OCI-LY7 (cell line): Measurements from ENCODE around the gene NLRP9. TPM values are rescaled to one million over a fixed set of nuclear protein-coding genes. Genes with fewer than 3 reads are reported as not detected.

ENCODE experiments used
- Bru-seq: library from RNA; stranded (reverse); fragments of 400-500 nt; gene quantifications from one replicate; lab custom pipeline; 2021; lab: Mats Ljungman, UMichigan
- BruChase-seq, 2 experiments: library from RNA; stranded (reverse); fragments of 400-500 nt; gene quantifications; one replicate each; lab custom pipeline; 2021; lab: Mats Ljungman, UMichigan
- BruUV-seq: library from RNA; stranded (reverse); fragments of 400-500 nt; replicated peaks from 2 replicates; lab custom pipeline; 2021; lab: Mats Ljungman, UMichigan
- CTCF ChIA-PET: fragments of 300-600 bp; sonication (Branson Sonifier 250); formaldehyde crosslinking; loops from one replicate; lab custom pipeline; 2022; ENCODE audit warnings: antibody characterized with exemption; ENCODE audit not compliant: unreplicated experiment; lab: Charles Lee
- POLR2A ChIA-PET: fragments of 300-600 bp; sonication (Branson Sonifier 250); formaldehyde crosslinking; loops from one replicate; lab custom pipeline; 2022; ENCODE audit warnings: antibody characterized with exemption; lab: Charles Lee
- DNase-seq: peaks from one replicate; pipeline ENCODE4 v3.0.0-alpha.2; 2015; ENCODE audit warnings: low spot score
- H2AFZ ChIP-seq: fragments of 200-600 bp; sonication (generic), shearing (Covaris generic); 2 replicates; pipeline ENCODE4 v1.6.1; 2014; ENCODE audit warnings: mild to moderate bottlenecking, antibody characterized with exemption, low read length, moderate library complexity
- H3K27ac ChIP-seq: fragments of 200-600 bp; sonication (generic); 2 replicates; pipeline ENCODE4 v1.5.1; 2014; ENCODE audit warnings: mixed run types, low read depth, mild to moderate bottlenecking, moderate library complexity, low read length, inconsistent platforms; ENCODE audit not compliant: poor library complexity, severe bottlenecking
- H3K36me3 ChIP-seq: fragments of 200-600 bp; sonication (generic); 2 replicates; pipeline ENCODE4 v1.6.1; 2014; ENCODE audit warnings: mild to moderate bottlenecking, antibody characterized with exemption, low read length, moderate library complexity, mixed read lengths; ENCODE audit not compliant: insufficient read depth
- H3K4me1 ChIP-seq: fragments of 200-600 bp; sonication (generic); 2 replicates; pipeline ENCODE4 v1.5.1; 2014; ENCODE audit warnings: mild to moderate bottlenecking, low read length; ENCODE audit not compliant: insufficient read depth, poor library complexity, severe bottlenecking
- H3K4me2 ChIP-seq: fragments of 200-600 bp; sonication (generic); 2 replicates; pipeline ENCODE4 v1.6.1; 2014; ENCODE audit warnings: mild to moderate bottlenecking, low read length
- H3K4me3 ChIP-seq: fragments of 200-600 bp; sonication (generic); 2 replicates; pipeline ENCODE4 v1.5.1; 2014; ENCODE audit warnings: mild to moderate bottlenecking, low read depth, low read length; ENCODE audit not compliant: poor library complexity, severe bottlenecking
- H3K79me2 ChIP-seq: fragments of 200-600 bp; sonication (generic); 2 replicates; pipeline ENCODE4 v1.6.1; 2016; ENCODE audit warnings: low read depth, mild to moderate bottlenecking, low read length, moderate library complexity, mixed read lengths; ENCODE audit not compliant: insufficient read depth
- H3K9me2 ChIP-seq: fragments of 200-600 bp; sonication (generic); 2 replicates; pipeline ENCODE4 v1.6.1; 2016; ENCODE audit warnings: mild to moderate bottlenecking, low read length, mixed read lengths; ENCODE audit not compliant: insufficient read depth
- H3K9me3 ChIP-seq: fragments of 200-600 bp; sonication (generic); 2 replicates; pipeline ENCODE4 v1.6.1; 2014; ENCODE audit warnings: mild to moderate bottlenecking, mixed run types, low read length, mixed read lengths
- H4K20me1 ChIP-seq: fragments of 200-600 bp; sonication (generic); 2 replicates; pipeline ENCODE4 v1.6.1; 2014; ENCODE audit warnings: mild to moderate bottlenecking, antibody characterized with exemption, low read length, moderate library complexity, mixed read lengths; ENCODE audit not compliant: insufficient read depth
- CTCF ChIP-seq: fragments of 200-600 bp; sonication (generic); conservative IDR thresholded peaks from 2 replicates; pipeline ENCODE4 v1.5.1; 2014; ENCODE audit warnings: mild to moderate bottlenecking, antibody characterized with exemption, low read length, moderate library complexity, mixed read lengths
- EZH2phosphoT487 ChIP-seq: fragments of 200-600 bp; sonication (generic); IDR thresholded peaks from 2 replicates; pipeline ENCODE4 v1.6.1; 2018; ENCODE audit warnings: low read depth, borderline replicate concordance, mild to moderate bottlenecking, mixed run types, antibody characterized with exemption, low read length, moderate library complexity, mixed read lengths
- intact Hi-C: fragments of 100-400 bp; cut with micrococcal nuclease; formaldehyde crosslinking; loops from one replicate; pipeline ENCODE4 v1.10.0; 2022; ENCODE audit not compliant: unreplicated experiment
- long read RNA-seq: library from polyadenylated mRNA; stranded (forward); transcript quantifications from one replicate; pipeline ENCODE4 v2.0.0, GENCODE V29; 2022
- total RNA-seq, 2 experiments: library from RNA; depleted of rRNA in 1 of 2; stranded (reverse); fragments of >200 nt in 1 of 2; shearing (Covaris generic) in 1 of 2; gene quantifications; 2 replicates each; pipeline ENCODE4 v1.2.3, GENCODE V29; 2014 to 2022

NLRP9 gene
- 0.21 TPM in 1 of 2 replicates, not detected in the other for total RNA-seq (2014; rRNA removed; shearing (Covaris generic))
- total RNA-seq (2022), result 0.17 TPM in 1 of 2 replicates, not detected in the other
- Bru-seq, nascent RNA, result percentile 13 among the genes with signal in this experiment
- percentile 15 among the genes with signal in this experiment for BruChase-seq, experiment 1, labeled RNA remaining after a 6-hour chase
- percentile 15 among the genes with signal in this experiment for BruChase-seq, experiment 2, labeled RNA remaining after a 2-hour chase
- long read RNA-seq, result 0 reads

DNA sequence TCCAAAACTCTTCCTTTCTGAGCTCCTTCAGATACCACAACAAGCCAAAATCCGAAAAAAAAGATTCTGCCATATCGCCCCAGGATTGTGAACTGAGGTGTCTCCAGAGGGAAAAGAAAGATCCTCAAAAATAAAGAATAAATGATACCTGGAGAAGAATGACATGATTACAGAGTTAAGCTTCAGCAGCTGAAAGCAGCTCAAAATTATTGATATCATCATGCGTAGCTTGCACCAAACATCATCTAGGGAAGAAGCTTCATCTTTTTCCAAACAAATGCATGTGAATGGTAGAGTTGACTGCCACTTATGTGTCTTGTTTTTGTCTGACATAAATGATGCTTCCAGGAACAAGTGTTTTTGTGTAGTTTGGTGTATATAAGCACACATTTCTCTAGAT is at the start of gene NLRP9:
NLRP9 (minus strand) TSS at position 101 of the 400 bp plus-strand sequence; CDS start at position 73, 28 bp downstream.
- H3K9me3 ChIP-seq, result no peaks in the 10 kb centered on the region
- TF ChIP-seq EZH2phosphoT487, result no peak
- TF ChIP-seq CTCF, result no peak
- CTCF ChIA-PET, result no interaction called here

DNA sequence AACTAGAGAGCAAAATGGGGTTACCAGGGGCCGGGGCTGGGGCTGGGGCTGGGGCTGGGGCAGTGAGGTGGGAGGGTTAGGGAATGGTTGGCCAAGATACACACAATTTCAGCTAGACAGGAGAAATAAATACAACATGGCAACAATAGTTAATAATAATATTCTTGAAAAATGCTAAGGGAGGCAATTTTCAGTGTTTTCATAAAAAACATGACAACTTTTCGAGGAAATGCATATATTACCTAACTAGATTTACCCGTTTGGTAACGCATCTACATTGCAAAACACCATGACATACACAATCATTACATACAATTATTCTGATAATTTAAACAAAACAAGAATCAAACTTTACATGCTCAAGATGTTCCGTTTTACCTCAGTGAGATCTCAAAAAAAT is 42.9 kb upstream of the NLRP9 start:
- TF ChIP-seq CTCF (no peak), EZH2phosphoT487 (no peak)
- Histone ChIP-seq H3K4me3 (no peak overlapping the region), H3K9me3 (no peaks in the 10 kb centered on the region), H3K9me2 (no peaks in the 10 kb centered on the region), H2AFZ (no peak overlapping the region), H3K36me3 (peaks cover 46% of the 10 kb centered on the region), H3K79me2 (no peaks in the 10 kb centered on the region), H3K27ac (no peak overlapping the region), H3K4me2 (no peak overlapping the region), H4K20me1 (no peaks in the 10 kb centered on the region), H3K4me1 (no peaks in the 10 kb centered on the region)
- CTCF ChIA-PET, result no interaction called here
- no TSS peak for BruUV-seq
- intact Hi-C loops, result no loop called here
- POLR2A ChIA-PET, result interaction anchor here (0.6 kb wide), 1 partner anchor 127 kb away, joined by 5 read pairs; no protein-coding TSS in a partner anchor
- DNase-seq, result no peak

More for the DNA sequence above, at the start of gene NLRP9:
- intact Hi-C loops, result no loop called here
- Histone ChIP-seq H3K9me2 (no peaks in the 10 kb centered on the region), H3K36me3 (no peaks in the 10 kb centered on the region), H3K27ac (no peak within 1 kb of the TSS), H4K20me1 (no peaks in the 10 kb centered on the region), H3K4me1 (peaks cover 12% of the 10 kb centered on the region), H3K4me2 (no peak within 1 kb of the TSS), H2AFZ (no peak within 1 kb of the TSS), H3K4me3 (no peak within 1 kb of the TSS), H3K79me2 (no peaks in the 10 kb centered on the region)
- no peak for DNase-seq
- BruUV-seq, result no TSS peak
- POLR2A ChIA-PET, result no interaction called here

GRCh38 chr19:55778331-55778730 is 40.1 kb upstream of the NLRP9 start:
- no peak for TF ChIP-seq EZH2phosphoT487
- no peak for TF ChIP-seq CTCF
- no peaks in the 10 kb centered on the region for H4K20me1 ChIP-seq
- H3K4me1 ChIP-seq, result no peaks in the 10 kb centered on the region
- no peaks in the 10 kb centered on the region for H3K9me2 ChIP-seq
- POLR2A ChIA-PET, result no interaction called here
- H3K36me3 ChIP-seq, result peaks cover 18% of the 10 kb centered on the region
- BruUV-seq, result no TSS peak
- intact Hi-C loops, result loop anchor here (5.0 kb wide), 1 partner anchor 169 kb away; the partner anchor contains the start of gene NLRP8
- no peaks in the 10 kb centered on the region for H3K79me2 ChIP-seq
- CTCF ChIA-PET, result no interaction called here
- H2AFZ ChIP-seq, result no peak overlapping the region
- DNase-seq, result no peak
- H3K4me2 ChIP-seq, result no peak overlapping the region
- no peaks in the 10 kb centered on the region for H3K9me3 ChIP-seq
- no peak overlapping the region for H3K27ac ChIP-seq
- H3K4me3 ChIP-seq, result no peak overlapping the region
